ENCODE measurements around the gene STIP1.
A peak's percentile ranks its signal among the peaks of the same experiment; 100 is the strongest.

The STIP1 gene

DNA sequence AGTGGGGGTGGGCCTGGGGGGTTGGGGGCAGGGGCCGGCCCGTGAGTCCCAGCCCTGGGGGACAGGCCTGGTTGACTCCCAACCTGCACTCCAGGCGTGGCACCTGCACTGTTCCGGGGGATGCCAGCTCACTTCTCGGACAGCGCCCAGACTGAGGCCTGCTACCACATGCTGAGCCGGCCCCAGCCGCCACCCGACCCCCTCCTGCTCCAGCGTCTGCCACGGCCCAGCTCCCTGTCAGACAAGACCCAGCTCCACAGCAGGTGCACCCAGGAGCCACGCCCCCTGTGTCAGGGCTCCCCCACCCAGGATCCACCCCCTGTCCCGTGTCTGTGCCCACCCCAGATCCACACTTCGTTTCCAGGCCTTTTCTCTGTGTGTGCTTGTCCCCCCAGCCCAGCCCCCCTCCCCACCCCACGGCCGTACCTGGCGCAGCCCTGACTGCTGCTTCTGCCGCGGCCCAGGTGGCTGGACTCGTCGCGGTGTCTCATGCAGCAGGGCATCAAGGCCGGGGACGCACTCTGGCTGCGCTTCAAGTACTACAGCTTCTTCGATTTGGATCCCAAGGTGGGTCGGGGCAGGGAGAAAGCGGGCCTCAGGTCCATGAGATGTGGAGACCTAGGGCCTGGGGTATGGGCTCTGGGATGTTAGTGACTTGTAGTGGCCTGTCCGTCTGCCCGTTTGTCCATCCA is 25.4 kb downstream of the STIP1 start:
- Histone ChIP-seq H3K4me3 (no peak overlapping the region), H3K27ac (no peak overlapping the region)

GRCh38 chr11:64216879-64217278 is 30.9 kb downstream of the STIP1 start:
- Histone ChIP-seq H3K27ac (no peak overlapping the region), H3K4me3 (no peak overlapping the region)

- Histone ChIP-seq H3K4me3 (no peak overlapping the region), H3K27ac (no peak overlapping the region)
Observed at GRCh38 chr11:64218628-64219353, 32.8 kb downstream of the STIP1 start.

DNA sequence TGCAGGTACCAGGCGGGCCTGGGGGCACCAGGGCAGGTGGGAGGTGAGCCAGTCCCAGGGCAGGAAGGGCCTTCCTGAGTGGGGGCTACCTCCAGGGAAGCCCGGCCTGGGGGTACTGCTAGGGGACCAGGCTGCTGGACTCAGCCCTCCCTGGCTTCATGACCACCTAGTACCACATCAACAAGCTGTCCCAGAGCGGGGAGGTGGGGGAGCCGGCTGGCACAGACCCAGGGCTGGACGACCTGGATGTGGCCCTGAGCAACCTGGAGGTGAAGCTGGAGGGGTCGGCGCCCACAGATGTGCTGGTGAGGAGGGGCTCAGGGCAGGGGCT is 33.3 kb downstream of the STIP1 start:
- Histone ChIP-seq H3K27ac (no peak overlapping the region), H3K4me3 (no peak overlapping the region)

- no peak overlapping the region for H3K4me3 ChIP-seq
- peak overlapping the region in 1 of 21 experiments; percentile 13 for H3K27ac ChIP-seq
Observed at GRCh38 chr11:64219755-64220154, 33.8 kb downstream of the STIP1 start.

- Histone ChIP-seq H3K4me3 (no peak overlapping the region), H3K27ac (peak overlapping the region in 1 of 21 experiments; percentile 19)
Observed at GRCh38 chr11:64220271-64220670, 34.3 kb downstream of the STIP1 start.

DNA sequence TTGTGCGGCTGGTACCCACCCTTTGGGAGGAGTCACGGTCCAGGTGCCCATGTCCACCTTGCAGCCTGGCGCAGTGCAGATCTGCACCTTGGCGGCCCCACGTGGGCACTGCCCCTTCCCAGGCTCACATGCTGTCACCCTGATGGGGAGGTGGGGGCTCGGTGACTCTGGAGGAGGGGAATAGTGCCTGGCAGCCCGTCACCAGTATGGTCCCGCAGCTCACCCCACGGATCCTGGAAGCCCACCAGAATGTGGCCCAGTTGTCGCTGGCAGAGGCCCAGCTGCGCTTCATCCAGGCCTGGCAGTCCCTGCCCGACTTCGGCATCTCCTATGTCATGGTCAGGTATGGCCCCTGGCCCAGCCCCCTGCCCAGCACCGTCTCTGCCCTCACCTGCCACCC is 34.8 kb downstream of the STIP1 start:
- H3K4me3 ChIP-seq: no peak overlapping the region
- H3K27ac ChIP-seq: no peak overlapping the region

- peak overlapping the region in 1 of 21 experiments; percentile 8 for H3K27ac ChIP-seq
- no peak overlapping the region for H3K4me3 ChIP-seq
Observed at GRCh38 chr11:64222651-64223000, 36.7 kb downstream of the STIP1 start.

- Histone ChIP-seq H3K27ac (peak overlapping the region in 3 of 21 experiments; percentile 7 to 31 (median 22)), H3K4me3 (no peak overlapping the region)
Observed at GRCh38 chr11:64223001-64223651, 37.2 kb downstream of the STIP1 start.

GRCh38 chr11:64224151-64224890 is 38.4 kb downstream of the STIP1 start:
- Histone ChIP-seq H3K27ac (peak overlapping the region in 3 of 21 experiments; percentile 5 to 82 (median 42)), H3K4me3 (no peak overlapping the region)

DNA sequence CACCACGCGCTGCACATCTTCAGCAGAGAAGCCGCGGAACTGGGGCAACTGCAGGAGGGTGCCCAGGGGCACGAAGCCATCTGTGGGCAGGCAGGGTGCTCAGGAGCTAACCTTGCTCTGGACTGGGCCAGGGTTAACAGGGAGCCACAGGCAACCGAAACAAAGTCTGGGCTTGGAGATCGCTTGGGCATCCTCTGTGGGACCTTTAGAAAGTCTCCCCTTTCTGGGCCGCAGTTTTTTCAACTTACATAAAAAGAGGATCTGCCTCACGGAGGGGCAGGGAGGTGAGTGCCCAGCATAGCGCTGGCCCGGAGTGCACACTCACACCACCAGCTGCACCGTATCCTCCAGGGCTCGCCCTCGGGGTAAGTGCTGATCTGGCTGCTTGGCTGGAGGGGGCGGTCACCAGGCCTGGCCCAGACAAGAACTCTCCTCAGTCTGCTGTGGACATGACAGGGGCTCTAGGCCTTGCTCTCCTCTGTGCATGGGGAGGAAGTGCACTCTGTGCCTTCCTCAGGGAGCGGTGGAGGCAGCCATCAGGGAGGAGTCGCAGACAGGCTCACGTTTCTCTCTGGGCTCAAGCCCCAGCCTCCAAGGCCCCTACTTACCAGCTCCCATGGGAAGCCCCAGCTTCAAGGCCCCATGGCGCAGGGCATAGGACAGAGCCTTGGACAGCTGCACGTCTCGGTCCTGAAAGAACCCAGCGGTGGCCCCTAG is 39.1 kb downstream of the STIP1 start:
- H3K4me3 ChIP-seq: peak overlapping the region; percentile 61 to 87 (median 74)

GRCh38 chr11:64225608-64226506 is 39.9 kb downstream of the STIP1 start, which contains the start of the genes NUDT22 and TRPT1:
Gene NUDT22, plus strand, starts transcription at chr11:64226274. Its CDS starts 379 bp downstream, at chr11:64226653.
Gene TRPT1, minus strand, starts transcription at chr11:64226186. Its CDS starts 326 bp downstream, at chr11:64225860.
- Histone ChIP-seq H3K4me3 (peak within 1 kb of the TSS; percentile 61 to 87 (median 74)), H3K27ac (peak within 1 kb of the TSS; percentile 38 to 99 (median 93))

More for the DNA sequence above, 39.1 kb downstream of the STIP1 start:
- peak overlapping the region in 19 of 21 experiments; percentile 82 to 99 (median 93) for H3K27ac ChIP-seq

GRCh38 chr11:64226507-64227051 is 40.6 kb downstream of the STIP1 start:
- Histone ChIP-seq H3K4me3 (peak overlapping the region; percentile 61 to 87 (median 74)), H3K27ac (peak overlapping the region; percentile 38 to 99 (median 93))

GRCh38 chr11:64227405-64227956 is 41.5 kb downstream of the STIP1 start:
- Histone ChIP-seq H3K27ac (peak overlapping the region in 20 of 21 experiments; percentile 82 to 99 (median 93)), H3K4me3 (peak overlapping the region; percentile 61 to 87 (median 74))

GRCh38 chr11:64229090-64229743 is 43.2 kb downstream of the STIP1 start:
- Histone ChIP-seq H3K4me3 (no peak overlapping the region), H3K27ac (peak overlapping the region in 13 of 21 experiments; percentile 77 to 93 (median 87))

DNA sequence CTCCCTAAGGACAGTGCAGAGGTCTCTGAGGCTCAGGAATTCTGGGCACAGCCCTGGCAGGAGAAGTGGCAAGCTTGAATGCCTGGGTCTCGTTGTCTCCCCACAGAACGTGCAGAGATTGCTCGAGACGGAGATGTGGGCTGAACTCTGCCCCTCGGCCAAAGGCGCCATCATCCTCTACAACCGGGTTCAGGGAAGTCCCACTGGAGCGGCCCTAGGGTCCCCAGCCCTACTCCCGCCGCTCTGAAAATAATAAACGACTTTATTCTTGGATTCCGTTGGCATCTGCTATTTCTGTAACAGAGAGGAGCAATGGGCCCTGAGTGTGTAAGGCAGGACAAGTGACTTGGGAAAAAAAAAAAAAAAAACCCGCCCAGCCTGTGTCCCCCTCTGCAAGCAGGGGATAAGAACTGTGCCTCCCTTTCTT is 43.8 kb downstream of the STIP1 start:
- H3K4me3 ChIP-seq: peak overlapping the region; percentile 48 to 76 (median 67)
- peak overlapping the region; percentile 2 to 93 (median 87) for H3K27ac ChIP-seq
